AG09319 (cell line): ENCODE results near the gene P3R3URF.

Source experiments
- DNase-seq: peaks from one replicate; pipeline ENCODE4 v3.0.0-alpha.2; 2010; ENCODE audit warnings: low read depth; ENCODE audit errors: extremely low read depth
- TF ChIP-seq, protein P1 (sequence below): IDR thresholded peaks from 2 replicates; pipeline ENCODE4 v1.5.1; 2011; ENCODE audit warnings: low read depth, mild to moderate bottlenecking, inconsistent platforms, low read length, moderate library complexity

P3R3URF gene

GRCh38 chr1:46131712-46132528 lies 44.4 kb downstream of the P3R3URF start:
- DNase-seq: no peak
- TF ChIP-seq, protein P1, sequence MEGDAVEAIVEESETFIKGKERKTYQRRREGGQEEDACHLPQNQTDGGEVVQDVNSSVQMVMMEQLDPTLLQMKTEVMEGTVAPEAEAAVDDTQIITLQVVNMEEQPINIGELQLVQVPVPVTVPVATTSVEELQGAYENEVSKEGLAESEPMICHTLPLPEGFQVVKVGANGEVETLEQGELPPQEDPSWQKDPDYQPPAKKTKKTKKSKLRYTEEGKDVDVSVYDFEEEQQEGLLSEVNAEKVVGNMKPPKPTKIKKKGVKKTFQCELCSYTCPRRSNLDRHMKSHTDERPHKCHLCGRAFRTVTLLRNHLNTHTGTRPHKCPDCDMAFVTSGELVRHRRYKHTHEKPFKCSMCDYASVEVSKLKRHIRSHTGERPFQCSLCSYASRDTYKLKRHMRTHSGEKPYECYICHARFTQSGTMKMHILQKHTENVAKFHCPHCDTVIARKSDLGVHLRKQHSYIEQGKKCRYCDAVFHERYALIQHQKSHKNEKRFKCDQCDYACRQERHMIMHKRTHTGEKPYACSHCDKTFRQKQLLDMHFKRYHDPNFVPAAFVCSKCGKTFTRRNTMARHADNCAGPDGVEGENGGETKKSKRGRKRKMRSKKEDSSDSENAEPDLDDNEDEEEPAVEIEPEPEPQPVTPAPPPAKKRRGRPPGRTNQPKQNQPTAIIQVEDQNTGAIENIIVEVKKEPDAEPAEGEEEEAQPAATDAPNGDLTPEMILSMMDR: no peak; the same call in 1 of the 2 replicates

DNA sequence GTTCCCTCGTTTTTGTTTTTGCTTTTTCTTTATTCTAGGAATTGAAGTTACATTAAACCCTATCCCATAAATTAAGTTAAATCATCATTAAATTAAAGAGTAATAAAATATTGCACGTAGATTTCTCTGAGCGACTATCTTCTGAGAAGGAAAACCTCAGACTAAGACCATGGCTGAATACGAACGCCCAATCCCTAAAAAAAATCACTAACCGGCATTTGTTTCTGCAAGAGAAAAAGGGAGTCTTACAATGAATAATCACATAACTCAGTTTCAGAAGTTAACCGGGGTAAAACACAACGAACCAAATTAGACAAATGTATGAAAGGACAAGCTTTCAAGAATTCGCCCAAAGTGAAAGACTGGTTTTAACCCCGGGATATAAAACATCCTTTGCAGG lies 45.2 kb downstream of the P3R3URF start:
- TF ChIP-seq, protein P1: no peak
- DNase-seq: no peak

DNA sequence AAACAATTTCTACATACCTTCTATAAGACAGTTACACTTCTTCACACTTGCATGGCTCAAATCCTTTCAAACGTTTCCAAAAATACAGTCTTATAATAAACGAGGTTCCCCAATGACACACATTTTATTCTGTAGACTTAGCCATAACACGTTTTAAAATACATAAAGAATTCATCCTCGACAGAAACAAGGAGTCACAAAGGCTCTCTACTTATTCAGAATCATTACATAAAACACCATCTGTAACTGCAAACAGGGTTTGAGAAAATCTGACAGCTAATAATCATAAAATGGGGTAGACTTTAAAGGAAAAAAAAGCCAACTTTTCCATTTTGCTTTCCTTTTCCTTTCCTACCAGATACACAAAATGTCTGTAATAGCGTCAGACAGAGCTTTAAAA lies 45.7 kb downstream of the P3R3URF start:
- TF ChIP-seq, protein P1: no peak

DNA sequence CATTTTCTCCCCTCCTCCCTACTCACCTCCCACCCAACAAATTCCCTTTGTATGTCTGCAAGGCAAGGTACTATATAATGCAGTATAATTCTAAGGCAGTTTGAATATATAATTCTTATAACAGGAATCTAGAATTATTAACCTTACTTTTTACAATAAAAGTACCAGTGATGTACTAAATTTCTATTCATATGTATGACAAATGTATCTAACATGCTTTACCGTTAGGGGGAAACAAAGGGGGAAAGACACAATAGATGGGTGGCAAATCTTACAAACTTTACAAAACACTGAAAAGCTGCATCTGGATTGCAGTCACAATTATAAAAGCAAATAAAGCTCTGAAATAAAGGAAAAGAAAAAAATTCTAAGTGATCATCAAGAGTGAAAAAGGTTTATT lies 46.2 kb downstream of the P3R3URF start:
- DNase-seq: no peak
- TF ChIP-seq, protein P1: no peak

More for the DNA sequence above, 45.7 kb downstream of the P3R3URF start:
- DNase-seq: no peak

GRCh38 chr1:46128344-46128743 lies 47.9 kb downstream of the P3R3URF start:
- no peak for DNase-seq
- TF ChIP-seq, protein P1: no peak
